C4-2B (cell line): ENCODE results near the gene CENPC.

Experiments
- H3K27ac ChIP-seq: fragments of 450-650 bp; 2 replicates; pipeline ENCODE4 v1.5.1; 2017
- ZFX ChIP-seq: fragments of 450-650 bp; IDR thresholded peaks from 2 replicates; pipeline ENCODE4 v1.6.1; 2017
- TF ChIP-seq, protein P1 (sequence below): fragments of 450-650 bp; conservative IDR thresholded peaks from 2 replicates; pipeline ENCODE4 v1.5.1; 2017; ENCODE audit warnings: mild to moderate bottlenecking

The CENPC gene

DNA sequence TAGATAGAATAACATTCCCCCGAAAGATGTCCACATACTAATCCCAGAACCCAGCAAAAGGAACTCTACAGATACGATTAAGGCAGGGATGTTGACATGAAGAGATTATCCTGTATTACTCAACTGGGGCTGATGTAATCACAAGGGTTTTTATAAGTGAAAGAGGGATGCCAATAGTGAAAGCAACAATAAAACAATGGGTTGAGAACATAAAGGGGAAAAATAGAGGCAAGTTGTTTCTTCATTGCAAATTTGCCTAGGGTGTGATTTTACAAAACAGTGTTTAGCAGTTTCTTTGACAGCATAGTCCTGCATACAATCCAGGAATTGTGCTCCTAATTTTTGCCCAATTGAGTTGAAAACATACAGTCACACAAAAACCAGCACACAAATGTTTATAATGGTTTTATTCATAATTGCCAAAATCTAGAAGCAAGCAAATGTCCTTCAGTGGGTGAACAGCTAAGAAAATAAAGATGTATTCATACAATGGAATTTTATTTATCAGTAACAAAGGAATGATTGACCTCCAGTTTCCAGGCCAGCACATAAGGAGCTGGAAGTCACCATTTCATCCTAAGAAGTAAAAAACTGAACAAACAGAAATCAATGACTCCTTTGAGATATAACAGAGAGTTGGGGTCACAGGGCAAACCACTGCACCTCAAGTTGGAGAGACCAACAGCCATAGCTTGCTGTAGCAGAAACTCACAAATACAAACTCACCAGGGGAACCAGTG is 107.2 kb downstream of the CENPC start:
- no peak overlapping the region for H3K27ac ChIP-seq
- no peak for TF ChIP-seq ZFX
- TF ChIP-seq, protein P1, sequence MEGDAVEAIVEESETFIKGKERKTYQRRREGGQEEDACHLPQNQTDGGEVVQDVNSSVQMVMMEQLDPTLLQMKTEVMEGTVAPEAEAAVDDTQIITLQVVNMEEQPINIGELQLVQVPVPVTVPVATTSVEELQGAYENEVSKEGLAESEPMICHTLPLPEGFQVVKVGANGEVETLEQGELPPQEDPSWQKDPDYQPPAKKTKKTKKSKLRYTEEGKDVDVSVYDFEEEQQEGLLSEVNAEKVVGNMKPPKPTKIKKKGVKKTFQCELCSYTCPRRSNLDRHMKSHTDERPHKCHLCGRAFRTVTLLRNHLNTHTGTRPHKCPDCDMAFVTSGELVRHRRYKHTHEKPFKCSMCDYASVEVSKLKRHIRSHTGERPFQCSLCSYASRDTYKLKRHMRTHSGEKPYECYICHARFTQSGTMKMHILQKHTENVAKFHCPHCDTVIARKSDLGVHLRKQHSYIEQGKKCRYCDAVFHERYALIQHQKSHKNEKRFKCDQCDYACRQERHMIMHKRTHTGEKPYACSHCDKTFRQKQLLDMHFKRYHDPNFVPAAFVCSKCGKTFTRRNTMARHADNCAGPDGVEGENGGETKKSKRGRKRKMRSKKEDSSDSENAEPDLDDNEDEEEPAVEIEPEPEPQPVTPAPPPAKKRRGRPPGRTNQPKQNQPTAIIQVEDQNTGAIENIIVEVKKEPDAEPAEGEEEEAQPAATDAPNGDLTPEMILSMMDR, result no peak

DNA sequence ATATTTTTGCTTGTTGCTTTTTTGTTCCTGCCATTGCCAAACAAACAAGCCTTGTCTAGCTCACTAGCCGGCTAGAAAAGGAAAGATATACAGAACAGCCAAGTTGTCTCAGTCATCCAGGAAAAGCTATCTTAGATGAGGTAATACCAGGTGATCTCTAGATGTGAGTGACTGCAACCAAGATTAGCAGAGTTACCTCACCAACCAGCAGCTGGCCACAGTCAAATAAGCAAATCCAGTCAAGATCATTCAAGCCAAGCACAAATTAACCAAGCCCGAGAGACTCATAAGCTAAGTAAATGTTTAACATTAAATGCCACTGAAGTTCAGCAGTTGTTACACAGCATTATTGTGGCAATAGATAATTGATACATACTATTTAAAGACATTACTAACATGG is 108.6 kb downstream of the CENPC start:
- TF ChIP-seq, protein P1, result no peak
- no peak for TF ChIP-seq ZFX

GRCh38 chr4:67430989-67431388 is 114.3 kb downstream of the CENPC start:
- no peak overlapping the region for H3K27ac ChIP-seq
- no peak for TF ChIP-seq ZFX
- TF ChIP-seq, protein P1, result no peak

More for the DNA sequence above, 108.6 kb downstream of the CENPC start:
- no peak overlapping the region for H3K27ac ChIP-seq

DNA sequence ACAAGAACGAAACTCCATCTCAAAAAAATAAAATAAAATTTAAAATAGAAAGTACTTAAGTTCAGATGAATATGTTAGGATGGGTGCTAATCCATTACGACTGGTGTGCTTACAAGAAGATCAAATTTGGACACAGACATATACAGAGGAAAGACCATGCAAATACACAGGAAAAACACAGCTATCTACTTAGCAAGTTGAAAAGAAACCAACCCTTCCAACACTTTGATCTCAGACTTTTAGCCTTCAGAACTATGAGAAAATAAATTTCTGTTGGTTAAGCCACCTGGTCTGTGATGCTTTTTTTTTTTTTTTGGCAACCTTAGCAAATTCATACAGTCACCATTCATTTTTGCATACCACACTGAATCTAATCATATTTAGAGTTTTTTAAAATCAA is 116.5 kb downstream of the CENPC start:
- no peak overlapping the region for H3K27ac ChIP-seq

More for the DNA sequence above, 116.5 kb downstream of the CENPC start:
- TF ChIP-seq, protein P1, result no peak
- TF ChIP-seq ZFX, result no peak
